ENCODE measurements around the gene ESYT1. TPM values are rescaled to one million over a fixed set of nuclear protein-coding genes. Genes with fewer than 3 reads are reported as not detected.
A peak's percentile ranks its signal among the peaks of the same experiment; 100 is the strongest.

The ESYT1 gene
- total RNA-seq, 1 experiment from 2014 or later: 111 TPM

GRCh38 chr12:56154246-56154771, 26.2 kb downstream of the ESYT1 start:
- Histone ChIP-seq H3K9ac (ENCODE audit: extremely low read depth, insufficient read length, low read length) (no peak overlapping the region), H2BK15ac (ENCODE audit: low read depth, low read length) (no peak overlapping the region), H4K20me1 (ENCODE audit: control insufficient read depth, insufficient read depth, insufficient read length) (no peaks in the 10 kb centered on the region), H3K4me1 (ENCODE audit: insufficient read depth, low read length) (0 out of 2 replicates have a peak, but pooled peaks cover 2% of the 10 kb centered on the region), H2BK120ac (ENCODE audit: low read depth, low read length, poor library complexity, severe bottlenecking) (no peak overlapping the region), H3K4ac (ENCODE audit: low read depth, low read length) (no peak overlapping the region), H3K18ac (ENCODE audit: insufficient read length, low read depth, low read length) (no peak overlapping the region), H3K4me2 (ENCODE audit: insufficient read depth, insufficient read length, low read length) (no peak overlapping the region), H3K9me3 (ENCODE audit: control insufficient read depth, low read depth, low read length) (no peaks in the 10 kb centered on the region), H3K27ac (ENCODE audit: insufficient read length, low read depth, low read length) (no peak overlapping the region), H4K91ac (ENCODE audit: insufficient read length, low read depth, low read length) (no peak overlapping the region), H3K56ac (ENCODE audit: insufficient read length, low read depth, low read length) (no peak overlapping the region), H4K8ac (replicated peaks; ENCODE audit: insufficient read length, low read depth, low read length) (no peak overlapping the region), H2AFZ (ENCODE audit: low read length) (no peak overlapping the region), H2BK20ac (ENCODE audit: low read depth, low read length, poor library complexity, severe bottlenecking) (no peak overlapping the region), H4K5ac (ENCODE audit: insufficient read length, low read depth, low read length) (no peak overlapping the region), H3T11ph (ENCODE audit: low read length) (no peak overlapping the region), H3K23me2 (ENCODE audit: insufficient read length, low read depth, low read length, poor library complexity, severe bottlenecking) (peaks cover 22% of the 10 kb centered on the region), H2AK5ac (ENCODE audit: insufficient read length, low read length) (no peak overlapping the region), H3K79me1 (ENCODE audit: insufficient read depth, low read depth, low read length, poor library complexity, severe bottlenecking) (no peaks in the 10 kb centered on the region), H2BK12ac (ENCODE audit: insufficient read length, low read depth, low read length) (no peak overlapping the region), H3K14ac (ENCODE audit: insufficient read depth, low read length) (no peak overlapping the region), H3K23ac (ENCODE audit: insufficient read length, low read depth, low read length) (no peak overlapping the region), H3K27me3 (ENCODE audit: insufficient read depth, low read length) (no peaks in the 10 kb centered on the region), H2BK5ac (ENCODE audit: insufficient read length, low read length) (no peak overlapping the region), H3K79me2 (ENCODE audit: insufficient read depth, low read length) (peaks cover 3% of the 10 kb centered on the region; the same call in 1 of the 2 replicates)
- peaks cover 24 to 34% (median 33%) of the 10 kb centered on the region in 3 experiments for H3K36me3 Mint-ChIP-seq (ENCODE audit: insufficient read depth in 1 of 3, low read depth in 3 of 3)
- TF ChIP-seq CTCF (conservative IDR thresholded peaks at IDR 0.05): no peak
- peaks cover 30 to 40% of the 10 kb centered on the region in 2 experiments for H3K4me1 Mint-ChIP-seq
- no CpG with 5 or more reads among the region's 1 CpG for WGBS (ENCODE audit: extremely low coverage, insufficient read length, low lambda C conversion rate)
- DNase-seq: no peak
- peak overlapping the region; percentile 21 to 64; a peak in 3 of 5 replicates for H3K4me3 Mint-ChIP-seq
- peaks cover 0 to 4% of the 10 kb centered on the region in 2 experiments; a peak in 3 of 5 replicates for H3K9me3 Mint-ChIP-seq
- H3K27me3 Mint-ChIP-seq (ENCODE audit: low read depth): peaks cover 4% of the 10 kb centered on the region; the same call in 1 of the 2 replicates
- peak overlapping the region; percentile 55 to 85 (median 62); a peak in 3 of 7 replicates for H3K27ac Mint-ChIP-seq
